RWPE1 (cell line): ENCODE measurements around the gene TMSB4Y.

Source experiments
- CTCF ChIA-PET: fragments of 350-600 bp; sonication (Branson Sonifier 250); formaldehyde crosslinking; extraction: SDS; loops from one replicate; lab custom pipeline; 2021; lab: Yijun Ruan, JAX
- POLR2A ChIA-PET: fragments of 400-600 bp; formaldehyde crosslinking; extraction: SDS; loops from one replicate; lab custom pipeline; 2020; ENCODE audit warnings: antibody characterized with exemption; ENCODE audit not compliant: low non-redundant PET; lab: Yijun Ruan, JAX
- DNase-seq: peaks from one replicate; pipeline ENCODE4 v3.0.0; 2012; ENCODE audit warnings: low spot score
- H3K27ac ChIP-seq: fragments of 450-650 bp; 2 replicates; pipeline ENCODE4 v1.5.1; 2017
- CTCF ChIP-seq: fragments of 450-650 bp; conservative IDR thresholded peaks from 2 replicates; pipeline ENCODE4 v1.5.1; 2017; ENCODE audit warnings: low read depth, mild to moderate bottlenecking

The TMSB4Y gene

GRCh38 chrY:13708038-13708437 is 4.3 kb downstream of the TMSB4Y start:
- no peak for DNase-seq
- TF ChIP-seq CTCF, result no peak
- no peak overlapping the region for H3K27ac ChIP-seq
- POLR2A ChIA-PET, result no interaction called here
- CTCF ChIA-PET, result no interaction called here

- no peak for TF ChIP-seq CTCF
- POLR2A ChIA-PET, result no interaction called here
- no peak for DNase-seq
- CTCF ChIA-PET, result no interaction called here
- H3K27ac ChIP-seq, result no peak overlapping the region
Measured at GRCh38 chrY:13718996-13719395, 15.3 kb downstream of the TMSB4Y start.

GRCh38 chrY:13729517-13729916 is 25.8 kb downstream of the TMSB4Y start:
- no peak for TF ChIP-seq CTCF
- H3K27ac ChIP-seq, result no peak overlapping the region
- CTCF ChIA-PET, result no interaction called here
- POLR2A ChIA-PET, result no interaction called here
- DNase-seq, result no peak

- CTCF ChIA-PET, result no interaction called here
- DNase-seq, result no peak
- H3K27ac ChIP-seq, result no peak overlapping the region
- POLR2A ChIA-PET, result no interaction called here
- TF ChIP-seq CTCF, result no peak
Measured at GRCh38 chrY:13738618-13739017, 34.9 kb downstream of the TMSB4Y start.

- TF ChIP-seq CTCF, result no peak
- POLR2A ChIA-PET, result no interaction called here
- H3K27ac ChIP-seq, result no peak overlapping the region
- CTCF ChIA-PET, result no interaction called here
- no peak for DNase-seq
Measured at GRCh38 chrY:13751289-13752071, 47.8 kb downstream of the TMSB4Y start.

GRCh38 chrY:13754661-13755060 is 51.0 kb downstream of the TMSB4Y start:
- no peak for TF ChIP-seq CTCF
- no peak for DNase-seq

More at GRCh38 chrY:13754661-13755060, 51.0 kb downstream of the TMSB4Y start:
- ChIA-PET POLR2A (no interaction called here), CTCF (no interaction called here)
- H3K27ac ChIP-seq, result no peak overlapping the region
